Measurements from ENCODE around the gene MGAT3.

- TF ChIP-seq POLR2AphosphoS5 (IDR thresholded peaks at IDR 0.05), result no peak
- no peak for TF ChIP-seq CTCF (IDR thresholded peaks at IDR 0.05; ENCODE audit: poor library complexity, severe bottlenecking)
- TF ChIP-seq EP300 (conservative IDR thresholded peaks at IDR 0.05; ENCODE audit: poor library complexity, severe bottlenecking), result no peak
- no peak for TF ChIP-seq TAF1 (IDR thresholded peaks at IDR 0.05; ENCODE audit: low read depth)
- TF ChIP-seq RAD21 (conservative IDR thresholded peaks at IDR 0.05), result no peak
- no peak for TF ChIP-seq SMC3 (conservative IDR thresholded peaks at IDR 0.05; ENCODE audit: poor library complexity)
- no peak for TF ChIP-seq REST (IDR thresholded peaks at IDR 0.05; ENCODE audit: borderline replicate concordance)
- TF ChIP-seq EZH2 (IDR thresholded peaks at IDR 0.05; ENCODE audit: borderline replicate concordance, insufficient read depth, low read length, poor library complexity, severe bottlenecking), result no peak
Observed at GRCh38 chr22:39431821-39432251, 25.0 kb upstream of the MGAT3 start.

All from neural cell (in vitro differentiated cells).